Ectodermal cell (in vitro differentiated cells): ENCODE data around the gene TRABD2A.

Source experiments
- H3K27ac ChIP-seq: 2 replicates; pipeline ENCODE4 v1.7.0; 2013; ENCODE audit warnings: mild to moderate bottlenecking, low read depth, low read length; ENCODE audit not compliant: insufficient read depth, poor library complexity, severe bottlenecking
- H3K27me3 ChIP-seq: 2 replicates; pipeline ENCODE4 v1.7.0; 2013; ENCODE audit warnings: mild to moderate bottlenecking, low read length; ENCODE audit not compliant: insufficient read depth, control insufficient read depth, poor library complexity, severe bottlenecking
- H3K36me3 ChIP-seq: one replicate; pipeline ENCODE4 v1.7.0; 2013; ENCODE audit warnings: low read length; ENCODE audit not compliant: control insufficient read depth, insufficient read depth
- H3K4me1 ChIP-seq: one replicate; pipeline ENCODE4 v1.7.0; 2013; ENCODE audit warnings: low read length; ENCODE audit not compliant: control insufficient read depth, insufficient read depth
- H3K4me3 ChIP-seq: 2 replicates; pipeline ENCODE4 v1.7.0; 2013; ENCODE audit warnings: low read depth, low read length, control low read depth; ENCODE audit not compliant: insufficient read depth
- H3K9me3 ChIP-seq: 2 replicates; pipeline ENCODE4 v1.7.0; 2013; ENCODE audit warnings: mild to moderate bottlenecking, low read length, moderate library complexity; ENCODE audit not compliant: control insufficient read depth
- WGBS, 2 experiments: methylation state at CpG; one replicate each; pipeline ENCODE4 v1.1.7; 2013; ENCODE audit warnings: missing lambda C conversion rate in 2 of 2; 5-methylcytosine and 5-hydroxymethylcytosine counted together

Gene TRABD2A

GRCh38 chr2:84801811-84802210 lies 79.1 kb downstream of the TRABD2A start:
- no peaks in the 10 kb centered on the region for H3K9me3 ChIP-seq
- H3K4me1 ChIP-seq, result no peaks in the 10 kb centered on the region
- 90 to 91% methylated on average over 2 of the region's 2 CpGs for WGBS, 2 experiments
- H3K4me3 ChIP-seq, result no peak overlapping the region
- H3K36me3 ChIP-seq, result no peaks in the 10 kb centered on the region
- no peak overlapping the region for H3K27ac ChIP-seq
- no peaks in the 10 kb centered on the region for H3K27me3 ChIP-seq

- Histone ChIP-seq H3K36me3 (no peaks in the 10 kb centered on the region), H3K4me3 (no peak overlapping the region), H3K9me3 (no peaks in the 10 kb centered on the region), H3K27me3 (no peaks in the 10 kb centered on the region), H3K27ac (no peak overlapping the region), H3K4me1 (no peaks in the 10 kb centered on the region)
- WGBS, 2 experiments, result 92 to 94% methylated on average over 1 of the region's 1 CpG
Measured at GRCh38 chr2:84800194-84800805, 80.6 kb downstream of the TRABD2A start.

- no peaks in the 10 kb centered on the region for H3K36me3 ChIP-seq
- H3K4me1 ChIP-seq, result no peaks in the 10 kb centered on the region
- H3K9me3 ChIP-seq, result no peaks in the 10 kb centered on the region
- H3K27ac ChIP-seq, result no peak overlapping the region
- 80 to 92% methylated on average over 1 of the region's 1 CpG for WGBS, 2 experiments
- H3K4me3 ChIP-seq, result no peak overlapping the region
- no peaks in the 10 kb centered on the region for H3K27me3 ChIP-seq
Measured at GRCh38 chr2:84799772-84800171, 81.1 kb downstream of the TRABD2A start.

GRCh38 chr2:84797271-84797670 lies 83.6 kb downstream of the TRABD2A start:
- H3K36me3 ChIP-seq, result no peaks in the 10 kb centered on the region
- no peaks in the 10 kb centered on the region for H3K4me1 ChIP-seq
- peaks cover 2% of the 10 kb centered on the region for H3K9me3 ChIP-seq
- WGBS, 2 experiments, result 97 to 99% methylated on average over 3 of the region's 3 CpGs
- no peaks in the 10 kb centered on the region for H3K27me3 ChIP-seq
- no peak overlapping the region for H3K4me3 ChIP-seq
- no peak overlapping the region for H3K27ac ChIP-seq

- peaks cover 2% of the 10 kb centered on the region for H3K9me3 ChIP-seq
- no peaks in the 10 kb centered on the region for H3K27me3 ChIP-seq
- no peak overlapping the region for H3K27ac ChIP-seq
- H3K4me1 ChIP-seq, result no peaks in the 10 kb centered on the region
- H3K4me3 ChIP-seq, result no peak overlapping the region
- H3K36me3 ChIP-seq, result no peaks in the 10 kb centered on the region
Measured at GRCh38 chr2:84796798-84797197, 84.1 kb downstream of the TRABD2A start.

- Histone ChIP-seq H3K4me3 (no peak overlapping the region), H3K9me3 (peaks cover 2% of the 10 kb centered on the region), H3K36me3 (no peaks in the 10 kb centered on the region), H3K27ac (no peak overlapping the region), H3K4me1 (no peaks in the 10 kb centered on the region), H3K27me3 (no peaks in the 10 kb centered on the region)
- WGBS, 2 experiments, result 91 to 92% methylated on average over 2 to 3 of the region's 4 CpGs
Measured at GRCh38 chr2:84793641-84794040, 87.2 kb downstream of the TRABD2A start.

- WGBS, 2 experiments, result 95 to 97% methylated on average over 6 of the region's 6 CpGs
- Histone ChIP-seq H3K36me3 (no peaks in the 10 kb centered on the region), H3K4me1 (no peaks in the 10 kb centered on the region), H3K27ac (no peak overlapping the region), H3K9me3 (peaks cover 2% of the 10 kb centered on the region), H3K4me3 (no peak overlapping the region), H3K27me3 (no peaks in the 10 kb centered on the region)
Measured at GRCh38 chr2:84792856-84793522, 87.9 kb downstream of the TRABD2A start.

GRCh38 chr2:84788498-84788897 lies 92.4 kb downstream of the TRABD2A start:
- no peaks in the 10 kb centered on the region for H3K36me3 ChIP-seq
- no peak overlapping the region for H3K27ac ChIP-seq
- peaks cover under 1% of the 10 kb centered on the region for H3K9me3 ChIP-seq
- 91 to 93% methylated on average over 3 of the region's 3 CpGs for whole genome bisulfite sequencing, 2 experiments
- H3K27me3 ChIP-seq, result no peaks in the 10 kb centered on the region
- no peak overlapping the region for H3K4me3 ChIP-seq
- no peaks in the 10 kb centered on the region for H3K4me1 ChIP-seq

GRCh38 chr2:84788027-84788426 lies 92.9 kb downstream of the TRABD2A start:
- Histone ChIP-seq H3K4me1 (no peaks in the 10 kb centered on the region), H3K9me3 (no peaks in the 10 kb centered on the region), H3K27ac (no peak overlapping the region), H3K4me3 (no peak overlapping the region), H3K36me3 (no peaks in the 10 kb centered on the region), H3K27me3 (no peaks in the 10 kb centered on the region)
- 93 to 95% methylated on average over 1 of the region's 1 CpG for WGBS, 2 experiments

GRCh38 chr2:84786601-84787000 lies 94.3 kb downstream of the TRABD2A start:
- H3K4me3 ChIP-seq, result no peak overlapping the region
- H3K27ac ChIP-seq, result no peak overlapping the region
- no peaks in the 10 kb centered on the region for H3K36me3 ChIP-seq
- no peaks in the 10 kb centered on the region for H3K4me1 ChIP-seq
- H3K27me3 ChIP-seq, result no peaks in the 10 kb centered on the region
- H3K9me3 ChIP-seq, result no peaks in the 10 kb centered on the region
